Measurements from ENCODE around the gene SGMS1. TPM values are rescaled to one million over a fixed set of nuclear protein-coding genes. Genes with fewer than 3 reads are reported as not detected.
"Not testable (repeated sequence)": the region's sequence is repeated elsewhere in the genome, so short reads cannot be mapped to it uniquely, and the experiment has no call there.

The SGMS1 gene
- total and polyA plus RNA-seq, 4 experiments from 2014 or later, result 10.0 to 33.0 (median 20.3) TPM

GRCh38 chr10:50360077-50360850, 263.5 kb downstream of the SGMS1 start:
- Histone ChIP-seq H3K9me3 (ENCODE audit: control insufficient read depth in 1 of 2, low read length in 2 of 2) (no peaks in the 10 kb centered on the region), H3K27me3 (ENCODE audit: insufficient read depth, low read length) (no peaks in the 10 kb centered on the region), H3K4me1 (ENCODE audit: insufficient read depth, low read length) (peaks cover 10% of the 10 kb centered on the region), H3K4me3 (ENCODE audit: low read length in 2 of 2) (no peak overlapping the region), H3K27ac (ENCODE audit: low read depth, low read length) (no peak overlapping the region), H3K36me3 (ENCODE audit: insufficient read depth, low read length) (no peaks in the 10 kb centered on the region)
- ChIA-PET CTCF (ENCODE audit: partially characterized antibody) (interaction anchor here (1.2 to 3.6 kb wide), 2 partner anchors 8 to 56 kb away, joined by 3 to 17 read pairs; no protein-coding TSS in a partner anchor), POLR2A (ENCODE audit: partially characterized antibody) (interaction anchor here (1.0 kb wide), 1 partner anchor 58 kb away, joined by 3 read pairs; no protein-coding TSS in a partner anchor)
- Mint-ChIP-seq H3K9me3 (peaks cover 0 to 21% (median 3%) of the 10 kb centered on the region in 8 donors), H3K27ac (peak overlapping the region in 2 of 7 donors; percentile 19 to 55), H3K36me3 (peaks cover 27 to 28% of the 10 kb centered on the region in 2 donors), H3K4me1 (peaks cover 14 to 21% (median 19%) of the 10 kb centered on the region in 4 donors), H3K27me3 (no peaks in the 10 kb centered on the region), H3K4me3 (no peak overlapping the region)
- DNase-seq, result no peak
- intact Hi-C loops (cut with micrococcal nuclease), result no loop called here

GRCh38 chr10:50358925-50359687, 264.6 kb downstream of the SGMS1 start:
- H3K27me3 ChIP-seq (ENCODE audit: insufficient read depth, low read length), result no peaks in the 10 kb centered on the region
- H3K4me3 ChIP-seq (ENCODE audit: low read length in 2 of 2), result no peak overlapping the region
- H3K9me3 Mint-ChIP-seq, result peaks cover 0 to 16% (median 3%) of the 10 kb centered on the region in 8 donors
- intact Hi-C loops (cut with micrococcal nuclease), result no loop called here
- no peaks in the 10 kb centered on the region for H3K36me3 ChIP-seq (ENCODE audit: insufficient read depth, low read length)
- no peak overlapping the region for H3K27ac ChIP-seq (ENCODE audit: low read depth, low read length)
- H3K4me1 ChIP-seq (ENCODE audit: insufficient read depth, low read length), result peaks cover 5% of the 10 kb centered on the region
- POLR2A ChIA-PET (ENCODE audit: partially characterized antibody), result no interaction called here
- no peak for DNase-seq
- H3K27me3 Mint-ChIP-seq, result no peaks in the 10 kb centered on the region
- peak overlapping the region in 1 of 8 donors; percentile 13 for H3K4me3 Mint-ChIP-seq
- H3K9me3 ChIP-seq (ENCODE audit: control insufficient read depth in 1 of 2, low read length in 2 of 2), result no peaks in the 10 kb centered on the region
- peaks cover 11 to 16% (median 15%) of the 10 kb centered on the region in 4 donors for H3K4me1 Mint-ChIP-seq
- H3K27ac Mint-ChIP-seq, result peak overlapping the region in 1 of 7 donors; percentile 33
- H3K36me3 Mint-ChIP-seq, result peaks cover 26 to 29% of the 10 kb centered on the region in 2 donors
- CTCF ChIA-PET (ENCODE audit: partially characterized antibody), result interaction anchor here (1.2 to 3.6 kb wide), 2 partner anchors 9 to 57 kb away, joined by 3 to 17 read pairs; no protein-coding TSS in a partner anchor

- ChIA-PET POLR2A (ENCODE audit: partially characterized antibody) (no interaction called here), CTCF (ENCODE audit: partially characterized antibody) (interaction anchor here (0.6 to 3.6 kb wide), 2 partner anchors 10 to 256 kb away, joined by 3 to 17 read pairs; no protein-coding TSS in a partner anchor)
- no peaks in the 10 kb centered on the region for H3K9me3 ChIP-seq (ENCODE audit: control insufficient read depth in 1 of 2, low read length in 2 of 2)
- Mint-ChIP-seq H3K4me3 (no peak overlapping the region), H3K4me1 (peaks cover 9 to 15% (median 15%) of the 10 kb centered on the region in 4 donors), H3K27ac (peak overlapping the region in 1 of 7 donors; percentile 42), H3K9me3 (peaks cover 0 to 10% (median 2%) of the 10 kb centered on the region in 8 donors), H3K36me3 (peaks cover 21 to 23% of the 10 kb centered on the region in 2 donors), H3K27me3 (no peaks in the 10 kb centered on the region)
- intact Hi-C loops (cut with micrococcal nuclease), result no loop called here
- peaks cover 5% of the 10 kb centered on the region for H3K4me1 ChIP-seq (ENCODE audit: insufficient read depth, low read length)
- DNase-seq, result no peak
- H3K27me3 ChIP-seq (ENCODE audit: insufficient read depth, low read length), result no peaks in the 10 kb centered on the region
- H3K27ac ChIP-seq (ENCODE audit: low read depth, low read length), result no peak overlapping the region
- H3K36me3 ChIP-seq (ENCODE audit: insufficient read depth, low read length), result no peaks in the 10 kb centered on the region
- no peak overlapping the region for H3K4me3 ChIP-seq (ENCODE audit: low read length in 2 of 2)
Measured at GRCh38 chr10:50358411-50358810, 265.3 kb downstream of the SGMS1 start.

GRCh38 chr10:50356481-50356832, 267.3 kb downstream of the SGMS1 start:
- H3K27ac ChIP-seq (ENCODE audit: low read depth, low read length); POLR2A ChIA-PET (ENCODE audit: partially characterized antibody); intact Hi-C loops (cut with micrococcal nuclease); H3K9me3 ChIP-seq (ENCODE audit: control insufficient read depth in 1 of 2, low read length in 2 of 2); CTCF ChIA-PET (ENCODE audit: partially characterized antibody); H3K27me3 Mint-ChIP-seq; H3K27me3 ChIP-seq (ENCODE audit: insufficient read depth, low read length); H3K36me3 ChIP-seq (ENCODE audit: insufficient read depth, low read length); DNase-seq; H3K4me3 Mint-ChIP-seq; H3K9me3 Mint-ChIP-seq; H3K27ac Mint-ChIP-seq; H3K4me1 ChIP-seq (ENCODE audit: insufficient read depth, low read length); H3K4me3 ChIP-seq (ENCODE audit: low read length in 2 of 2): not testable (repeated sequence)
- Mint-ChIP-seq H3K36me3 (peaks cover 21 to 25% of the 10 kb centered on the region in 2 donors), H3K4me1 (peaks cover 0 to 15% (median 7%) of the 10 kb centered on the region in 4 donors)

GRCh38 chr10:50355693-50356480, 267.9 kb downstream of the SGMS1 start:
- H3K4me1 Mint-ChIP-seq; H3K27me3 ChIP-seq (ENCODE audit: insufficient read depth, low read length); CTCF ChIA-PET (ENCODE audit: partially characterized antibody); H3K4me1 ChIP-seq (ENCODE audit: insufficient read depth, low read length); H3K36me3 ChIP-seq (ENCODE audit: insufficient read depth, low read length); H3K4me3 ChIP-seq (ENCODE audit: low read length in 2 of 2); H3K27ac Mint-ChIP-seq; H3K4me3 Mint-ChIP-seq; H3K9me3 ChIP-seq (ENCODE audit: control insufficient read depth in 1 of 2, low read length in 2 of 2); H3K27ac ChIP-seq (ENCODE audit: low read depth, low read length); intact Hi-C loops (cut with micrococcal nuclease); H3K27me3 Mint-ChIP-seq; POLR2A ChIA-PET (ENCODE audit: partially characterized antibody); H3K9me3 Mint-ChIP-seq; DNase-seq: not testable (repeated sequence)
- H3K36me3 Mint-ChIP-seq, result peaks cover 21 to 30% of the 10 kb centered on the region in 2 donors

- H3K27me3 ChIP-seq (ENCODE audit: insufficient read depth, low read length), result no peaks in the 10 kb centered on the region
- Mint-ChIP-seq H3K36me3 (peaks cover 33 to 53% of the 10 kb centered on the region in 2 donors), H3K4me3 (no peak overlapping the region), H3K4me1 (peaks cover 12 to 25% (median 14%) of the 10 kb centered on the region in 4 donors), H3K27ac (no peak overlapping the region), H3K9me3 (peaks cover 0 to 13% (median 7%) of the 10 kb centered on the region in 8 donors), H3K27me3 (no peaks in the 10 kb centered on the region)
- no peak for DNase-seq
- no peak overlapping the region for H3K4me3 ChIP-seq (ENCODE audit: low read length in 2 of 2)
- H3K9me3 ChIP-seq (ENCODE audit: control insufficient read depth in 1 of 2, low read length in 2 of 2), result peaks cover 0 to 4% of the 10 kb centered on the region in 2 donors
- ChIA-PET POLR2A (ENCODE audit: partially characterized antibody) (no interaction called here), CTCF (ENCODE audit: partially characterized antibody) (interaction anchor here (1.5 kb wide), 1 partner anchor 16 kb away, joined by 4 read pairs; no protein-coding TSS in a partner anchor)
- no peaks in the 10 kb centered on the region for H3K4me1 ChIP-seq (ENCODE audit: insufficient read depth, low read length)
- no peaks in the 10 kb centered on the region for H3K36me3 ChIP-seq (ENCODE audit: insufficient read depth, low read length)
- intact Hi-C loops (cut with micrococcal nuclease), result no loop called here
- H3K27ac ChIP-seq (ENCODE audit: low read depth, low read length), result no peak overlapping the region
Measured at GRCh38 chr10:50351483-50352146, 272.1 kb downstream of the SGMS1 start.

Data from CD4-positive, alpha-beta memory T cell (primary cell).